Natural killer cell (primary cell): ENCODE data around the gene FGD6. TPM values are rescaled to one million over a fixed set of nuclear protein-coding genes. Genes with fewer than 3 reads are reported as not detected.

Experiments
- ATAC-seq, 3 donors: fragments of 150-1000 bp in 2 of 3; fragments of 200-7000 bp in 1 of 3; cut with Tn5 transposase; 1 replicate in 1 of 3; 2 replicates in 2 of 3; pipeline ENCODE4 v1.10.0; 2021; ENCODE audit warnings: mild to moderate bottlenecking in 2 of 3, moderate library complexity in 2 of 3
- DNase-seq, 2 donors: peaks; one replicate each; pipeline versions ENCODE4 v3.0.0 to v3.0.0-alpha.2; 2013 to 2021; ENCODE audit warnings: mixed read lengths in 1 of 2
- H3K27ac ChIP-seq: one replicate; pipeline ENCODE4 v1.5.1; 2013; ENCODE audit warnings: mild to moderate bottlenecking, low read length
- H3K27me3 ChIP-seq: one replicate; pipeline ENCODE4 v1.6.1; 2013; ENCODE audit warnings: low read length; ENCODE audit not compliant: control insufficient read depth, insufficient read depth
- H3K36me3 ChIP-seq: one replicate; pipeline ENCODE4 v1.6.1; 2013; ENCODE audit warnings: low read length; ENCODE audit not compliant: control insufficient read depth, insufficient read depth
- H3K4me1 ChIP-seq: one replicate; pipeline ENCODE4 v1.6.1; 2013; ENCODE audit warnings: low read length; ENCODE audit not compliant: control insufficient read depth, insufficient read depth
- H3K4me3 ChIP-seq: one replicate; pipeline ENCODE4 v1.5.1; 2013; ENCODE audit warnings: low read length
- H3K9me3 ChIP-seq: one replicate; pipeline ENCODE4 v1.6.1; 2013; ENCODE audit warnings: low read length; ENCODE audit not compliant: control insufficient read depth, insufficient read depth
- H3K27ac Mint-ChIP-seq, 2 donors: one replicate each; pipeline ENCODE4 v1.8.0; 2022; ENCODE audit warnings: mild to moderate bottlenecking in 2 of 2, mixed read lengths in 2 of 2, moderate library complexity in 1 of 2
- H3K27me3 Mint-ChIP-seq, 2 donors: one replicate each; pipeline ENCODE4 v1.8.0; 2022; ENCODE audit warnings: low read depth in 2 of 2, mixed read lengths in 2 of 2
- H3K36me3 Mint-ChIP-seq: one replicate; pipeline ENCODE4 v1.8.0; 2022; ENCODE audit warnings: mixed read lengths
- H3K4me1 Mint-ChIP-seq, 2 donors: one replicate each; pipeline ENCODE4 v1.8.0; 2022; ENCODE audit warnings: mixed read lengths in 2 of 2
- H3K4me3 Mint-ChIP-seq: one replicate; pipeline ENCODE4 v1.8.0; 2022; ENCODE audit warnings: mild to moderate bottlenecking, moderate library complexity, mixed read lengths
- H3K9me3 Mint-ChIP-seq, 2 donors: one replicate each; pipeline ENCODE4 v1.8.0; 2022; ENCODE audit warnings: mixed read lengths in 2 of 2
- WGBS: methylation state at CpG from one replicate; pipeline ENCODE4 v1.1.7; 2013; ENCODE audit warnings: missing lambda C conversion rate; ENCODE audit not compliant: insufficient coverage; 5-methylcytosine and 5-hydroxymethylcytosine counted together
- intact Hi-C: fragments of 100-400 bp; cut with micrococcal nuclease; formaldehyde crosslinking; loops from one replicate; pipeline ENCODE4 v1.14.2; 2022
- total RNA-seq, 4 donors: library from RNA; stranded (reverse); fragments of 120-200 nt in 1 of 4; gene quantifications; one replicate each; pipeline versions ENCODE4 v1.2.3 to v1.2.4, GENCODE V29; 2013 to 2022
- TF ChIP-seq, protein P1 (sequence below): fragments of 200-600 bp; IDR thresholded peaks from one replicate; pipeline ENCODE4 v1.8.0; 2022; ENCODE audit warnings: antibody characterized with exemption

The FGD6 gene
- total RNA-seq, 3 donors from 2014 or later (not counting 1 experiment from before 2014, with no cell fraction given): 1.5 to 1.9 (median 1.9) TPM

DNA sequence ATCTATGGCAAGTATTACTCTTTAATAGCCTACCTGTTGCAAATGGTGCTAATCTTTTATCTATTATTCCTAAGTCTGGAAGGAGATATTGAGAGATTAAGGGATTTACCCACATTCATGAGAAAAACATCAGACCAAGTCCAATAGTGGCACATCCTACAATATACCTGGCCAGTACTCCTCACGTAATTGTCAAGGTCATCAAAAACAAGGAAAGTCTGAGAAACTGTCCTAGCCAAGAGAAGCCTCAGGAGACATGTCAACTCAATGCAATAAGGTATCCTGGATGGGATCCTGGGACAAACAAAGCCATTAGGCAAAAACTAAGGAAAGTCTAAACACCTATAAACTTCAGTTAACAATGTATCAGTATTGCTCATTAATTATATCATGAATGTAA lies 156.3 kb downstream of the FGD6 start:
- no peaks in the 10 kb centered on the region for H3K9me3 ChIP-seq
- no peaks in the 10 kb centered on the region for H3K4me1 ChIP-seq
- TF ChIP-seq, protein P1, sequence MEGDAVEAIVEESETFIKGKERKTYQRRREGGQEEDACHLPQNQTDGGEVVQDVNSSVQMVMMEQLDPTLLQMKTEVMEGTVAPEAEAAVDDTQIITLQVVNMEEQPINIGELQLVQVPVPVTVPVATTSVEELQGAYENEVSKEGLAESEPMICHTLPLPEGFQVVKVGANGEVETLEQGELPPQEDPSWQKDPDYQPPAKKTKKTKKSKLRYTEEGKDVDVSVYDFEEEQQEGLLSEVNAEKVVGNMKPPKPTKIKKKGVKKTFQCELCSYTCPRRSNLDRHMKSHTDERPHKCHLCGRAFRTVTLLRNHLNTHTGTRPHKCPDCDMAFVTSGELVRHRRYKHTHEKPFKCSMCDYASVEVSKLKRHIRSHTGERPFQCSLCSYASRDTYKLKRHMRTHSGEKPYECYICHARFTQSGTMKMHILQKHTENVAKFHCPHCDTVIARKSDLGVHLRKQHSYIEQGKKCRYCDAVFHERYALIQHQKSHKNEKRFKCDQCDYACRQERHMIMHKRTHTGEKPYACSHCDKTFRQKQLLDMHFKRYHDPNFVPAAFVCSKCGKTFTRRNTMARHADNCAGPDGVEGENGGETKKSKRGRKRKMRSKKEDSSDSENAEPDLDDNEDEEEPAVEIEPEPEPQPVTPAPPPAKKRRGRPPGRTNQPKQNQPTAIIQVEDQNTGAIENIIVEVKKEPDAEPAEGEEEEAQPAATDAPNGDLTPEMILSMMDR: no peak
- H3K27me3 ChIP-seq: no peaks in the 10 kb centered on the region
- Mint-ChIP-seq H3K27ac (no peak overlapping the region), H3K4me1 (peaks cover 0 to 6% of the 10 kb centered on the region in 2 donors), H3K36me3 (peaks cover 13% of the 10 kb centered on the region), H3K4me3 (no peak overlapping the region), H3K9me3 (no peaks in the 10 kb centered on the region), H3K27me3 (no peaks in the 10 kb centered on the region)
- 100% methylated on average over 1 of the region's 1 CpG for WGBS
- no peak overlapping the region for H3K4me3 ChIP-seq
- intact Hi-C loops: no loop called here
- ATAC-seq (no peak), DNase-seq (no peak)
- no peak overlapping the region for H3K27ac ChIP-seq
- peaks cover 50% of the 10 kb centered on the region for H3K36me3 ChIP-seq

DNA sequence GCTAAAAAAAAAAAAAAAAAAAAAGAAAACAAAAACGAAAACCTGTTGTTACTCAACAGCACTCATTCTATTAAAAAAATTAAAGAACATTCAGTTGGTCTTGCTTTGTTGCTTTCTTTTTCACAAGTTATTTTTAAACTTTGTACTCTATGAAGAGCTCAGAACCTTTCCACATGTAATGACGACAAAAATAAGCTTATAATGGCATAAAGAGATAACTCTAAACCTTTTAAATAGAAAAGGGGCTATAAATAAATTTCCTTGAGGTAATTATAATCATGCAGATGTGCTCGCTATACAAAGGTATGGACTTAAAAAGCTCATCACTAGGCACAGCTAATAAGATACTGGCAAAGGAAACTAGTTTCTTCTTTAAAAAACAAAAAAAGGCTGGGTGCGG lies 157.3 kb downstream of the FGD6 start:
- no peaks in the 10 kb centered on the region for H3K9me3 ChIP-seq
- no peak overlapping the region for H3K4me3 ChIP-seq
- H3K4me1 ChIP-seq: no peaks in the 10 kb centered on the region
- H3K27ac ChIP-seq: no peak overlapping the region
- H3K9me3 Mint-ChIP-seq: no peaks in the 10 kb centered on the region
- no peak for DNase-seq
- H3K27ac Mint-ChIP-seq: no peak overlapping the region
- H3K27me3 Mint-ChIP-seq: no peaks in the 10 kb centered on the region
- intact Hi-C loops: no loop called here
- peaks cover 0 to 6% of the 10 kb centered on the region in 2 donors for H3K4me1 Mint-ChIP-seq
- H3K36me3 ChIP-seq: peaks cover 58% of the 10 kb centered on the region
- ATAC-seq: no peak
- no peaks in the 10 kb centered on the region for H3K27me3 ChIP-seq
- TF ChIP-seq, protein P1: no peak
- WGBS: 98% methylated on average over 2 of the region's 4 CpGs
- no peak overlapping the region for H3K4me3 Mint-ChIP-seq
- H3K36me3 Mint-ChIP-seq: peaks cover 13% of the 10 kb centered on the region

- Mint-ChIP-seq H3K4me3 (no peak overlapping the region), H3K27ac (no peak overlapping the region), H3K9me3 (no peaks in the 10 kb centered on the region), H3K36me3 (peaks cover 4% of the 10 kb centered on the region), H3K27me3 (no peaks in the 10 kb centered on the region), H3K4me1 (no peaks in the 10 kb centered on the region)
- no peak overlapping the region for H3K27ac ChIP-seq
- TF ChIP-seq, protein P1: no peak
- WGBS: 100% methylated on average over 3 of the region's 3 CpGs
- no peak overlapping the region for H3K4me3 ChIP-seq
- H3K4me1 ChIP-seq: no peaks in the 10 kb centered on the region
- H3K36me3 ChIP-seq: peaks cover 55% of the 10 kb centered on the region
- no peaks in the 10 kb centered on the region for H3K9me3 ChIP-seq
- ATAC-seq (no peak), DNase-seq (no peak)
- H3K27me3 ChIP-seq: no peaks in the 10 kb centered on the region
- intact Hi-C loops: no loop called here
These were observed 159.8 kb downstream of the FGD6 start for GRCh38 chr12:95057424-95057823.

- Histone ChIP-seq H3K4me3 (no peak overlapping the region), H3K4me1 (no peaks in the 10 kb centered on the region), H3K9me3 (no peaks in the 10 kb centered on the region), H3K36me3 (peaks cover 48% of the 10 kb centered on the region), H3K27ac (no peak overlapping the region), H3K27me3 (no peaks in the 10 kb centered on the region)
- TF ChIP-seq, protein P1: no peak
- 100% methylated on average over 1 of the region's 2 CpGs for whole genome bisulfite sequencing
- Mint-ChIP-seq H3K4me3 (no peak overlapping the region), H3K36me3 (no peaks in the 10 kb centered on the region), H3K4me1 (no peaks in the 10 kb centered on the region), H3K9me3 (no peaks in the 10 kb centered on the region), H3K27ac (no peak overlapping the region), H3K27me3 (no peaks in the 10 kb centered on the region)
- no peak for DNase-seq
- no peak for ATAC-seq
- intact Hi-C loops: no loop called here
These were observed 162.2 kb downstream of the FGD6 start for GRCh38 chr12:95055057-95055456.
